ENCODE measurements around the gene CDH15. TPM values are rescaled to one million over a fixed set of nuclear protein-coding genes. Genes with fewer than 3 reads are reported as not detected.

The CDH15 gene
- total RNA-seq, 2 experiments from 2014 or later, result not detected

- Mint-ChIP-seq H3K27me3 (no peaks in the 10 kb centered on the region), H3K27ac (no peak overlapping the region), H3K36me3 (ENCODE audit: low read depth) (peaks cover 26% of the 10 kb centered on the region), H3K4me3 (no peak overlapping the region), H3K4me1 (peaks cover 3% of the 10 kb centered on the region), H3K9me3 (ENCODE audit: low read depth) (no peaks in the 10 kb centered on the region)
- ChIA-PET POLR2A (no interaction called here), CTCF (no interaction called here)
- ATAC-seq (no peak), DNase-seq (no peak)
- intact Hi-C loops (cut with DNase I, micrococcal nuclease), result no loop called here
Observed at GRCh38 chr16:89135971-89136765, 35.4 kb upstream of the CDH15 start.

- Mint-ChIP-seq H3K36me3 (ENCODE audit: low read depth) (peaks cover 28% of the 10 kb centered on the region), H3K27me3 (no peaks in the 10 kb centered on the region), H3K4me1 (peaks cover 1% of the 10 kb centered on the region), H3K4me3 (no peak overlapping the region), H3K27ac (no peak overlapping the region), H3K9me3 (ENCODE audit: low read depth) (no peaks in the 10 kb centered on the region)
- ChIA-PET POLR2A (no interaction called here), CTCF (no interaction called here)
- ATAC-seq, result no peak
- intact Hi-C loops (cut with DNase I, micrococcal nuclease), result no loop called here
- no peak for DNase-seq
Observed at GRCh38 chr16:89136931-89137330, 34.6 kb upstream of the CDH15 start.

- H3K27ac Mint-ChIP-seq, result no peak overlapping the region
- no peaks in the 10 kb centered on the region for H3K9me3 Mint-ChIP-seq (ENCODE audit: low read depth)
- DNase-seq (no peak), ATAC-seq (no peak)
- CTCF ChIA-PET, result no interaction called here
- peaks cover 28% of the 10 kb centered on the region for H3K36me3 Mint-ChIP-seq (ENCODE audit: low read depth)
- intact Hi-C loops (cut with DNase I, micrococcal nuclease), result no loop called here
- no peak overlapping the region for H3K4me3 Mint-ChIP-seq
- H3K27me3 Mint-ChIP-seq, result no peaks in the 10 kb centered on the region
- POLR2A ChIA-PET, result no interaction called here
- H3K4me1 Mint-ChIP-seq, result peaks cover 1% of the 10 kb centered on the region
Observed at GRCh38 chr16:89137666-89138512, 33.7 kb upstream of the CDH15 start.

- ChIA-PET POLR2A (no interaction called here), CTCF (no interaction called here)
- Mint-ChIP-seq H3K9me3 (ENCODE audit: low read depth) (no peaks in the 10 kb centered on the region), H3K27ac (no peak overlapping the region), H3K36me3 (ENCODE audit: low read depth) (peaks cover 30% of the 10 kb centered on the region), H3K27me3 (no peaks in the 10 kb centered on the region), H3K4me3 (no peak overlapping the region), H3K4me1 (peaks cover 1% of the 10 kb centered on the region)
- ATAC-seq, result no peak
- no peak for DNase-seq
- intact Hi-C loops (cut with DNase I, micrococcal nuclease), result no loop called here
Observed at GRCh38 chr16:89138513-89138795, 33.1 kb upstream of the CDH15 start.

DNA sequence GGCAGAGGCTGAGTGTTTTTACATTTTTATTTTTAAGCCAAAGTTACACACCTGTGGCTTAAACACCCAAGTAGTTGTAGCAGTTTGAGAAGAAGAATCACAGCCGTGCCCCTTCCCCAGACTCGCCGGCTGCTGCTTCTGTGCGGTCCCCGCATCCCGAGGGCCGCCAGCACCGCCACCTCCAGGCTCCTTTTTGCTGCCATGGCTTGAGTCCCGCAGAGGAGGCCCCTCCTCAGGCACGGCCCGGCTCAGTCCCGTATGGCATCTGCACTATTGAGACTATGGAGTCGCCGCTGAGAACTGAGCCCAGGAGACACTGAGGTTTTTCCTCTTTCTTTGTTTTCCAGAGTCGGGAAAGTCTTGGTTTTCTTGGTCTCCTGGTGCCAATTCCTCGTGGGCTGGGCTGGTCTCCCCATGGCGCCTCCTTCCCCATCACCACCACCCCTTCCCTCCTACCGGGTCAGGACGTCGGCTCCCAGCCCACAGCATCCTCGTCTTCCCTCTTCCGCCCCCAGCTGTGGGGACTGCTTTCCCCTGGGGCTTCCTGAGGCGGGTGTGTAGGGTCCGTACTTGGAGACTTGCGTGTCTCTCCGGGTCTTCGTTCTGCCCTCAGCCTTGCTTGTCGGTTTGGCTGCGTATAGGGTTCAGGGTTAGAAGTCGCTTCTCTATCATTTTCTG, 32.6 kb upstream of the CDH15 start:
- DNase-seq (no peak), ATAC-seq (no peak)
- Mint-ChIP-seq H3K9me3 (ENCODE audit: low read depth) (no peaks in the 10 kb centered on the region), H3K4me3 (no peak overlapping the region), H3K27me3 (no peaks in the 10 kb centered on the region), H3K27ac (no peak overlapping the region), H3K36me3 (ENCODE audit: low read depth) (peaks cover 27% of the 10 kb centered on the region), H3K4me1 (peaks cover 1% of the 10 kb centered on the region)
- ChIA-PET POLR2A (no interaction called here), CTCF (no interaction called here)
- intact Hi-C loops (cut with DNase I, micrococcal nuclease), result no loop called here

DNA sequence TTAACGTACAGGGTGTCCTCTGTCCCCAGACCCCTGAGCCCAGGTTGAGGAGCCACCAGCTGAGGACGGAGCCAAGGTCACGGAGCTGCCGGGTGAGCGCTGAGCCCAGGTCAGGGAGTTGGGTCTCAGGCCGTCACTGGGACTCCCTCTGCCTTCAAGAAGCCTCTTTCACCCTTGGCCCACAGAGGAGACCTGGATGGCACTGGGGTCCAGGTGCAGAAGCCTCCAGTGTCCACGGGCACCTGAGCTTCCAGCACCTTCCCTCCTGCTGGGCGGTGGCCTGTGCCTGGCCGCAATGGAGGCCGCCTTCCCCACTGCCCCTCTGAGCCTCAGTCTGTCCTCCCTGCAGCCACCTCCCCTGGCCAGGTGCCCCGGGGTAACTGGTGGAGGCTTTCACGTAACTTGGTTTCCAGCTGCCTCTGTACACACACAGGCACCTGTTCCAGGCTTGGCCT, 31.6 kb upstream of the CDH15 start:
- H3K27me3 Mint-ChIP-seq, result no peaks in the 10 kb centered on the region
- no peaks in the 10 kb centered on the region for H3K4me1 Mint-ChIP-seq
- no peak for DNase-seq
- ChIA-PET CTCF (no interaction called here), POLR2A (no interaction called here)
- H3K4me3 Mint-ChIP-seq, result no peak overlapping the region
- no peak for ATAC-seq
- intact Hi-C loops (cut with DNase I, micrococcal nuclease), result no loop called here
- H3K36me3 Mint-ChIP-seq (ENCODE audit: low read depth), result peaks cover 19% of the 10 kb centered on the region
- no peaks in the 10 kb centered on the region for H3K9me3 Mint-ChIP-seq (ENCODE audit: low read depth)
- H3K27ac Mint-ChIP-seq, result no peak overlapping the region

DNA sequence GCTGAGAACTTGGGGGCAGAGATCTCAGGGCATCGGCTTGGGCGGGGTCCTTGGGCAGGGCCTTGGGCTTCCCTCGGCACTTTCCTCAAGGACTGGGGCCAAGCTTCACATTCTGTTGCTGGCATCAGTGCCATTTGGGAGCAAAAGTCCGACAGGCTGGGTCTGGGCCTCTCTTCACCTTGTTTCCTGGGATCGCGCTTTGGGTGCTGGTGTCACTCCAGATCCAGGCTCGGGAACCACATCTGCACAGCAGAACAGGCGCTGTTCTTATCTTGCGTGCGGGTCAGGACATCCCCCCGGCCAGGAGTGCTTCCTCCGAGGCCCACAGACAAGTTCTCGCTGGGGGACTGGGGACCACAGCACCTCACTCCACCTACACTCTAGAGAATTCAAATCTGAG, 31.1 kb upstream of the CDH15 start:
- Mint-ChIP-seq H3K36me3 (ENCODE audit: low read depth) (peaks cover 19% of the 10 kb centered on the region), H3K27ac (no peak overlapping the region), H3K9me3 (ENCODE audit: low read depth) (no peaks in the 10 kb centered on the region), H3K4me1 (no peaks in the 10 kb centered on the region), H3K4me3 (no peak overlapping the region), H3K27me3 (no peaks in the 10 kb centered on the region)
- ChIA-PET CTCF (no interaction called here), POLR2A (no interaction called here)
- ATAC-seq (no peak), DNase-seq (no peak)
- intact Hi-C loops (cut with DNase I, micrococcal nuclease), result no loop called here

GRCh38 chr16:89140981-89141883, 30.3 kb upstream of the CDH15 start:
- CTCF ChIA-PET, result interaction anchor here (0.6 kb wide), 1 partner anchor 403 kb away, joined by 3 read pairs; no protein-coding TSS in a partner anchor
- H3K27ac Mint-ChIP-seq, result no peak overlapping the region
- ATAC-seq, result no peak
- POLR2A ChIA-PET, result no interaction called here
- no peak for DNase-seq
- H3K9me3 Mint-ChIP-seq (ENCODE audit: low read depth), result no peaks in the 10 kb centered on the region
- H3K36me3 Mint-ChIP-seq (ENCODE audit: low read depth), result peaks cover 14% of the 10 kb centered on the region
- intact Hi-C loops (cut with DNase I, micrococcal nuclease), result no loop called here
- no peaks in the 10 kb centered on the region for H3K4me1 Mint-ChIP-seq
- no peak overlapping the region for H3K4me3 Mint-ChIP-seq
- H3K27me3 Mint-ChIP-seq, result no peaks in the 10 kb centered on the region

DNA sequence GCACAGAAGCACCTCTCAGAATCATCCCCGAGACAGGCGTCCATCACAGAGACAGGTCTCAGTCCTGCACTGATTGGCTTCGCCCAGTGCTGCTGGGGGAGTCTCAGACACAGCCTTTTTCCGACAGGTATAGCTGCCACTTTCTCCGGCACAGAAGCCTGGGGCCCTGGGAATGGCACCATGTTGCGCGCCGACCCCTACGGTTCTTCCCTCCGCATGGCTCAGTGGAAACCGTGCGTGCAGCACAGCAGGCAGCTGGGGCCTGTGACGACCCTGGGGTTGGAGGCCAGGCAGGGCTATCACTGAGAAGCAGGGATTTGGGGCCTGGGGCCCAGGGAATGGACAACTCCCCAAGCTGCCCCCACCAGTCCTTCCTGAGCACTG, 29.7 kb upstream of the CDH15 start:
- ATAC-seq (no peak), DNase-seq (no peak)
- intact Hi-C loops (cut with DNase I, micrococcal nuclease), result no loop called here
- H3K9me3 Mint-ChIP-seq (ENCODE audit: low read depth), result no peaks in the 10 kb centered on the region
- H3K27me3 Mint-ChIP-seq, result no peaks in the 10 kb centered on the region
- ChIA-PET CTCF (no interaction called here), POLR2A (no interaction called here)
- no peak overlapping the region for H3K4me3 Mint-ChIP-seq
- no peak overlapping the region for H3K27ac Mint-ChIP-seq
- no peaks in the 10 kb centered on the region for H3K4me1 Mint-ChIP-seq
- peaks cover 17% of the 10 kb centered on the region for H3K36me3 Mint-ChIP-seq (ENCODE audit: low read depth)

DNA sequence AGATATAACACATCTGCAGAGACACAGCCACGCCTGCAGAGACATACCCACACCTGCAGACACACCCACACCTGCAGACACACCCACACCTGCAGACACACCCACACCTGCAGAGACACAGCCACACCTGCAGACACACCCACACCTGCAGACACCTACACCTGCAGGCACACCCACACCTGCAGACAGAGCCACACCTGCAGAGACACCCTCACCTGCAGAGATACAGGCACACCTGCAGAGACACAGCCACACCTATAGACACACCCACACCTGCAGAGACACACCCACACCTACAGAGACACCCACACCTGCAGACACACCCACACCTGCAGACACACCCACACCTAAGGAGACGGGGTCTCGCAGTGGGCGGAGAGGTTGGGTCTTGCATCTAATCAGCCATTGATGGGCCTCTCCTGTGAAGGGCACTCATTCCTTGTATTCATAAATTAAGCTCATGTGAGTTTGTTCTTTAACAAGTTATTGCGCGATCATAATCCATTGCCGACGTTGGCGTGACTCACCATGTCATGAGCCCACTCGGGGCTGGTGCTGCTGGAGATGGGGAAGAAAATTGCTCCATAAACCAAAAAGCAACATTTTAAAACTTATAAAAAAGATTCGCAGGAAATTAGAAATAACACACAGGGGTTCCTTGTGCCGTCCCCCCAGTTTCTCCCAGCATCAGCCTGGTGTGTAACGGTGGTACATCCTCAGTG, 28.9 kb upstream of the CDH15 start:
- no peak overlapping the region for H3K4me3 Mint-ChIP-seq
- ATAC-seq (no peak), DNase-seq (no peak)
- ChIA-PET POLR2A (no interaction called here), CTCF (no interaction called here)
- H3K36me3 Mint-ChIP-seq (ENCODE audit: low read depth), result peaks cover 19% of the 10 kb centered on the region
- H3K4me1 Mint-ChIP-seq, result no peaks in the 10 kb centered on the region
- no peaks in the 10 kb centered on the region for H3K9me3 Mint-ChIP-seq (ENCODE audit: low read depth)
- no peak overlapping the region for H3K27ac Mint-ChIP-seq
- no peaks in the 10 kb centered on the region for H3K27me3 Mint-ChIP-seq
- intact Hi-C loops (cut with DNase I, micrococcal nuclease), result no loop called here

- no peak overlapping the region for H3K4me3 Mint-ChIP-seq
- CTCF ChIA-PET, result no interaction called here
- DNase-seq (no peak), ATAC-seq (no peak)
- POLR2A ChIA-PET, result no interaction called here
- no peaks in the 10 kb centered on the region for H3K27me3 Mint-ChIP-seq
- H3K4me1 Mint-ChIP-seq, result no peaks in the 10 kb centered on the region
- no peak overlapping the region for H3K27ac Mint-ChIP-seq
- intact Hi-C loops (cut with DNase I, micrococcal nuclease), result no loop called here
- H3K9me3 Mint-ChIP-seq (ENCODE audit: low read depth), result no peaks in the 10 kb centered on the region
- H3K36me3 Mint-ChIP-seq (ENCODE audit: low read depth), result peaks cover 23% of the 10 kb centered on the region
Observed at GRCh38 chr16:89143201-89143741, 28.3 kb upstream of the CDH15 start.

Data from activated CD4-positive, alpha-beta T cell treated with anti-CD3 and anti-CD28 coated beads for 36 hours (primary cell).